ENCODE measurements around the gene YY1.
A peak's percentile ranks its signal among the peaks of the same experiment; 100 is the strongest.
"Not testable (repeated sequence)": the region's sequence is repeated elsewhere in the genome, so short reads cannot be mapped to it uniquely, and the experiment has no call there.

YY1 gene

DNA sequence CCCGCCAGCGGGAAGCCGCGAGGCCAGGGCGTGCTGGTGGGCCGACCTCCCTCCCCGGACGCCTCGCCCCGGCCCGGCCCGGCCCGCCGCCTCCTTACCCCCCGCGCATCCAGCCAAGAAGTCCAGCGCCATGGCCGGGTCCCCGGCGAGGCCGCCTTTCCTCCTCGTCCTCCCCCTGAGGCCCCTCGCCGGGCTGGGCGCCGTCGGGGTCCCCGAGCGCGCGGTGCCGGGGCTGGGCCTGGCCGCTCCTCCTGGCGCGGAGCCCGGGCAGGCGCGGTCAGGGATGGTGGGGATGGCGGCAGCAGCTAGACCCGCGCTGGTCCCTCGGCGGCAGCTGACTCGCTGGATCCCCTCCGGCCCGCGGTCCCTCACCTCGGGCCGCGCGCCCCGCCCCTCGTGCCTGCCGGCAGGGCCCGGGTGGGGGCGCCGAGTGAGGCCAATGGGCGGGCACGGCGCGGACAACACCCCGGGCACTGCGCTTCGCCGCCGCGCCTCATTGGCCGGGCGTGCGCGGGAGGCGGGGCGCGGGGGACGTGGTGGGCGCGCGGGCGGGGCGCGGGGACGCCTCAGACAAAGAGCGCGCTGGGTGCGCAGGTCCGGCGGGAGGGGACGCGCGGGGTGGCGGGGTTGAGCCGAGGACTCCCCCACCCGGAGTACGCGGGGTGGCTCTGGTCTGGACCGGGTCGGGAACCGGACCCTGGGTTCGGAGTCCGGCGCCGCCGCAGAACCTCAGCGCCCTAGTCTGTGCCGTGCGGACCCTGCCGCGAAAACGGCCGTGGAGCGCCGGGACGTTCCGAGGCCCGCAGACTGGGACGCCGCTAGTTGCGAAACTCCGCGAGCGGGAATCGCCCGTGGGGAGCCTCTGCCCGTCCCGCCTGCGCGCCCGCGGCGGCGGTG is 67.4 kb downstream of the YY1 start, which contains the start of gene SLC25A29:
TSS of gene SLC25A29 (minus strand) at position 344 of the 897 bp plus-strand sequence. CDS start at position 132, 212 bp downstream.
- in situ Hi-C loops (cut with MboI; ENCODE audit: low pct_unique_long_range_greater_than_20kb, low sequenced_read_pairs) = no loop called here

DNA sequence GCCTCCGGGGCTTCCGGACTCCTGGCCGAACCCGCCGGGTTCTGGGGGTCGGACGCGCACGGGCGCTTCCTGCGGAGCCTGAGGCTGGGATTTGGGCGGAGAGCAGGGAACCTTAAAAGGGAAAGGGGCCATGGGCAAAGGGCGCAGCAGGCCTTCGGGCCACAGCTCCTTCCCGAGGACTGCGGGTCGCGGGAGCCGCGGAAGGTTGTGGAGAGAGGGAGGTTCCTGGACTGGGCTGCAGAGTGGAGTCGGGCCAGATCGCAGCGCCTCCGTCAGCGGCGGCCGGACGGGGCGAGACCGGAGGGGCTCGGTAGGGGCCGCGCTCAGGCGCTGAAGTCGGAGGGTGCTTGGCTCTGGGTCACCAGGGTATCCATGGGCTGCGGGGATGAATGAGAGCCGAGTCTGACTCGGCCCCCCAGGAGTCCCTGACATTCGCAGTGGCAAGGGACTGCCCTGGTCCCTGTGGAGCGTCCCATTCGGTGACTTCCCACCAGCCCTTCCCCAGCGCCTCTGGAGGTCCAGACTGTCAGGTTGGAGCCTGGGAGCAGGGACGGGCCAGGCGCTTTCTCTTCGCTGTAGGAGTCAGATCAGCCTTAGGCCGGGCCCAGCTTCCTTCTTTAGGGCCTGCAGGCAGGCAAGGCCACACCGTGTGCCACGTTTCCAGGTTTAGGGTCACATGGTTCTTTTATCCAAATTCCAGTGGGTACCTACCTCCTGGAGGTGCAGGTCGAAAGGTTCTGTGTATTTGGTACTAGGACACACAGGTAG is 68.2 kb downstream of the YY1 start:
- in situ Hi-C loops (cut with MboI; ENCODE audit: low pct_unique_long_range_greater_than_20kb, low sequenced_read_pairs) = no loop called here
- peak; percentile 52 for DNase-seq

More for the DNA sequence above, 67.4 kb downstream of the YY1 start, which contains the start of gene SLC25A29:
- peak; percentile 82 for DNase-seq

GRCh38 chr14:100307766-100308426 is 69.0 kb downstream of the YY1 start:
- DNase-seq = no peak
- in situ Hi-C loops (cut with MboI; ENCODE audit: low pct_unique_long_range_greater_than_20kb, low sequenced_read_pairs) = no loop called here

- DNase-seq = not testable (repeated sequence)
These were observed 69.5 kb downstream of the YY1 start for GRCh38 chr14:100308427-100308792.

DNA sequence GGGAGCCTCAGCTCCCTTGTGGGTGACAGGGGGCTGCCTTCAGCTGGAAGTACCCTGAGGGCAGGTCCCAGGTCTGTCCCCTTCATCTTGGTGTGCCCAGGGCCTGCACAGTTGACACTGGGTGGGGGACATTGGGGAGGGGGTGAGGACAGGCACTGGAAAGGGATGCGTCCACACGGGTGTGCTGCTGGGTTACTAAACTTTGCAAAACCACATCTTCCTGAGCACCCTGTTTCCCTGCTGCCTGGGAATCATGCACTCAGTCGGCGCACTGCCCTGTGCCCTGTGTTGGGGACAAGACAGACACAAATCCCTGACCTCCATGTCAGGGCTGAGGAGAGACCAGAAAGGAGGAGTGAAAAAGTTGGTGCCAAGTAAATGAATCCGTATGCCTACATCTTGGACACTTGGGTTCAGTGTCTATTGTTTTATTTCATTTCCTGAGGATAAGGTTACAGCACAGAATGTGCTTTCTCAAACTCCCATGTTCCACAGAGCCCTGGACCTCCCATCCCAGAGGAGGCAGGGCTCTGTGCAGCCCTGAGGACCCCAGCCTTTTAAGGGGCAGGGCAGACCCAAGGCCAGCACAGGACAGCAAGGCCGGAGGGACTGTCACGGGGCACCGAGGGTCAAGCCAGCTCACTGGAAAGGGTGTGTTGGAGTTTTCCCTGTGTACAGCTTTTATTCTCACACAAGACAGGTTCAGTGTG is 70.2 kb downstream of the YY1 start:
- no peak for DNase-seq
- in situ Hi-C loops (cut with MboI; ENCODE audit: low pct_unique_long_range_greater_than_20kb, low sequenced_read_pairs) = no loop called here

More at GRCh38 chr14:100308427-100308792, 69.5 kb downstream of the YY1 start:
- in situ Hi-C loops (cut with MboI; ENCODE audit: low pct_unique_long_range_greater_than_20kb, low sequenced_read_pairs) = not testable (repeated sequence)

- peak; percentile 71 for DNase-seq
- in situ Hi-C loops (cut with MboI; ENCODE audit: low pct_unique_long_range_greater_than_20kb, low sequenced_read_pairs) = not testable (repeated sequence)
These were observed 73.3 kb downstream of the YY1 start for GRCh38 chr14:100312110-100312876.

- in situ Hi-C loops (cut with MboI; ENCODE audit: low pct_unique_long_range_greater_than_20kb, low sequenced_read_pairs) = no loop called here
- no peak for DNase-seq
These were observed 74.0 kb downstream of the YY1 start for GRCh38 chr14:100312877-100313400.

DNA sequence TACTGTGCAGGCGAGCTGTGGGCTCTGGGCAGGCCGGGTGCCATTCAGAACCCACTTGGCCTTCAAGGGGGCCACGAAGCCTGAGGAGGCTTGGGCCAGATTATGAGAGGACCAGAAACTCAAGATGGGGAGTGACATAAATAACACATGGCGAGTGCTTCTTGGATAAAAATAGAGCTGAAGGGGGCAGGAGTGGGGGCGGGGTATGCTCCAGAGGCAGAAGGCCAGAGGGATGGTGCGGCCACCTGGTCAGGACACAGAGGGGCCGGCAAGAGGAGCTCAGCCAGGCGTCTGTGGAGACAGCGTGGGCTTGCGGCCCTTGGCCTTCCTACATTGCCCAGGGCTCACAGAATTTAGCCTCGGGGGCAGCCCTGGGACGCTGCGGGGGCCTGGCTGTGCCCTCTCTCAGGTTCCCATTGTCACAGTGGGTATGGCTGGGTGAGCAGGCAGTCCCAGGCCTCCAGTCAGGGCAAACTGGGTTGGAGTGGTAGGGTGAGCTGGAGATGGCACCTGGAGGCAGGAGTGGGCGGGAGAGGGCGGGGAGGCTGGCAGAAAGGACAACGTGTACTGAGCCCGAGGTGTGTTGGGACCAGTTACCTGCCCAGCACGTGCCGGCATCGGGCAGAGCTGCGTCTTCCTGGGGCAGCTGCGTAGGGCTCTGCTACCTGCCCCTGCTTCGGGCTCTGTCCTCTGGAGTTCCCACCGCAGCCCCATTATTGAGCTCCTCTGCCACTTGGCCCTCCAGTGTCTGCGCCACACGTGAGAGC is 74.7 kb downstream of the YY1 start:
- no peak for DNase-seq
- in situ Hi-C loops (cut with MboI; ENCODE audit: low pct_unique_long_range_greater_than_20kb, low sequenced_read_pairs) = no loop called here

DNA sequence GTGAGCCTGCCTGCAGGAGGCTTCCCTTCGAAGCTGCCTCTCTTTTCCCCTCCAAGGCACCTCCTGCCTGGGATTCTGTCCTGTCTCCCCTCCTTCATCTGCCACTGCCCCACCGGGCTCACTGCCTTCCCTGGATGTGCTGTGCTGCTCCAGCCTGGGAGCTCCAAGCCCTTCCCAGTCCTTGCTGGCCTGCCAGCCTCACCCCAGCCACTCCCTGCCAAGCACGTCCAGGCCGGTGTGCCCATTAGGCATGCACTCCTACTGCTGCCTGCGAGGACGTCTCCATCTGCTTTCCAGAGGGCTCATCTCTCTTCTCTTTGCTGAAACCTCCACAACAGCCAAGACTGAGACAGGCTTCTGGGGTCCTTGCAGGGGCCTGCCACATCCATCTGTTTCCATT is 75.8 kb downstream of the YY1 start:
- no peak for DNase-seq
- in situ Hi-C loops (cut with MboI; ENCODE audit: low pct_unique_long_range_greater_than_20kb, low sequenced_read_pairs) = no loop called here

GRCh38 chr14:100317389-100317788 is 78.4 kb downstream of the YY1 start:
- in situ Hi-C loops (cut with MboI; ENCODE audit: low pct_unique_long_range_greater_than_20kb, low sequenced_read_pairs) = no loop called here
- no peak for DNase-seq

DNA sequence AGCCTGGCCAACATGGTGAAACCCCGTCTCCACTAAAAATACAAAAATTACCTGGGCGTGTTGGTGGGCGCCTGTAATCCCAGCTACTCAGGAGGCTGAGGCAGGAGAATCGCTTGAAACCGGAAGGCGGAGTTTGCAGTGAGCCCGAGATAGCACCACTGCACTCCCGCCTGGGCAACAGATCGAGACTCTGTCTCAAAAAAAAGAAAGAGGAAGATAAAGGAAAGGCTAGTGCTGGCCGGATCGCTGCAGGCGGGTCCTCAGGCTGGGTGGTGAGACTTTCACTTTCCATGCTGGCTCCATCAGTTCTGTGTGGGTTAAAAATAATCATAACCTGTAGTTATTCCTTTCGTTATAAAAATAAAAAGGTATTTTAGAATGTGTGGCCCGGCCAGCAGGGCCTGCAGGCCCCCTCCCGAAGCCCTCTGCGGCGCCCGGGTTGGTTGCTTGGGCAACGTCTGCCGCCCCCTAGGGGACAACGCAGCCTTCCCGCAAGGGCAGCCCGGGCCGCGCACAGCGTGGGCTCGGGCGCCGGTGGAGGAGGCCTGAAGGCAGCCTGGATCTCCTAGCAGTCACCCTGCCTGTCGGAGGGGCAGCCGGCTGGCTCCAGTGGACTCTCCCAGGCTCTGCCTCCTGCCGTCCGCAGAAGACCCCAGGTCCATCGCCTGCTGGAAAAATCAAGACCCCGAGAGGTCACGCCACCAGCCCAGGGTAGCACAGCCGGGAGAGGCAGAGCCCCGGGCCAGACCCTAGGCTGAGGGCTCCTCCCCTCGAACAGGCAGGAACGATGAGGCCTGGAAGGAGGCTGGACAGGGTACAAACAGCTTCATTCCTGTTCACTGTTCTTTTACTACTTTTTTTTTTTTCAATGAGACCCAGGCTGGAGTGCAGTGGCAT is 79.2 kb downstream of the YY1 start:
- DNase-seq = peak; percentile 85

DNA sequence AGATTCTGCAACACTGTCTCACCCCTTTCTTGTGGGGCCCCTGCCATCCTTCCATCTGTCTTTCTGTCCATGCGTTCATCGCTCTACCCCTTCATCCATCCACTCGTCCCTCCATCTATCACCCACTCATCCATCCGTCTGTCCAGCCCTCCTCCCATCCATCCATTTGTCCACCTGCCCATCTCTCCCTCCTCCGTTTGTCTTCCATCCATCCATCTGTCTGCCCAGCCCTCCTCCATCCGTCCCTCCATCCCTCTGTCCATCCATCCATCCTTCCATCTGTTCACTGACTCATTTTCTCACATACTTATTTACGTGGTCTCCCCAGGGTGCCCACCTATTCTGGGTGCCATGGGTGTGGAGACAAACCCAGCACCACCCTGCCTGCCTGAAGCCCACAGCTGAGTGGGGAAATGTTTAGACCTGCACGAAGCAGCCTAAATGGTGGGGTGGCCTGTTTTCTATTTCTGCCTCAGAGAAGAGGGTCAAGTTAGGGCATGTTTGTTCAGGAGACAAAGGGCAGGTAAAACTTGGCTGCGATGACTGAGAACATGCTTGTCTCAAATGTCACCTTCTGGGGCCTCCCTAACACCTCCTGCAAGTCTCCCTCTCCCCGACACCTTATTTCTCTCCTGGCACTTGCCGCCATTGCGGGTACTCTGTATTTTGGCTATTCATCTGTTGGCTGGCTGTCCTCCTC is 81.4 kb downstream of the YY1 start:
- in situ Hi-C loops (cut with MboI; ENCODE audit: low pct_unique_long_range_greater_than_20kb, low sequenced_read_pairs) = no loop called here
- no peak for DNase-seq

More for the DNA sequence above, 79.2 kb downstream of the YY1 start:
- in situ Hi-C loops (cut with MboI; ENCODE audit: low pct_unique_long_range_greater_than_20kb, low sequenced_read_pairs) = no loop called here

GRCh38 chr14:100321473-100322137 is 82.7 kb downstream of the YY1 start:
- no peak for DNase-seq
- in situ Hi-C loops (cut with MboI; ENCODE audit: low pct_unique_long_range_greater_than_20kb, low sequenced_read_pairs) = no loop called here

GRCh38 chr14:100322138-100322957 is 83.4 kb downstream of the YY1 start:
- no peak for DNase-seq
- in situ Hi-C loops (cut with MboI; ENCODE audit: low pct_unique_long_range_greater_than_20kb, low sequenced_read_pairs) = no loop called here

Data from KBM-7 (cell line).